GM12891 (cell line): ENCODE results near the gene SCARB1.

Experiments used
- PAX5 ChIP-seq: IDR thresholded peaks from 2 replicates; pipeline ENCODE4 v1.6.1; 2011; ENCODE audit warnings: low read length, moderate library complexity, mild to moderate bottlenecking; ENCODE audit not compliant: insufficient read depth, severe bottlenecking
- POLR2A ChIP-seq: IDR thresholded peaks from 2 replicates; pipeline ENCODE4 v1.6.1; 2011; ENCODE audit warnings: low read depth, low read length, control low read depth
- POLR2AphosphoS5 ChIP-seq: IDR thresholded peaks from 2 replicates; pipeline ENCODE4 v1.6.1; 2011; ENCODE audit warnings: low read depth, low read length, control low read depth
- POU2F2 ChIP-seq: IDR thresholded peaks from 2 replicates; pipeline ENCODE4 v1.6.1; 2011; ENCODE audit warnings: low read depth, mild to moderate bottlenecking, control low read depth, low read length, moderate library complexity
- SPI1 ChIP-seq: IDR thresholded peaks from 2 replicates; pipeline ENCODE4 v1.6.1; 2011; ENCODE audit warnings: low read depth, low read length, control low read depth
- TAF1 ChIP-seq: IDR thresholded peaks from 2 replicates; pipeline ENCODE4 v1.6.1; 2011; ENCODE audit warnings: low read depth, low read length, control low read depth

DNA sequence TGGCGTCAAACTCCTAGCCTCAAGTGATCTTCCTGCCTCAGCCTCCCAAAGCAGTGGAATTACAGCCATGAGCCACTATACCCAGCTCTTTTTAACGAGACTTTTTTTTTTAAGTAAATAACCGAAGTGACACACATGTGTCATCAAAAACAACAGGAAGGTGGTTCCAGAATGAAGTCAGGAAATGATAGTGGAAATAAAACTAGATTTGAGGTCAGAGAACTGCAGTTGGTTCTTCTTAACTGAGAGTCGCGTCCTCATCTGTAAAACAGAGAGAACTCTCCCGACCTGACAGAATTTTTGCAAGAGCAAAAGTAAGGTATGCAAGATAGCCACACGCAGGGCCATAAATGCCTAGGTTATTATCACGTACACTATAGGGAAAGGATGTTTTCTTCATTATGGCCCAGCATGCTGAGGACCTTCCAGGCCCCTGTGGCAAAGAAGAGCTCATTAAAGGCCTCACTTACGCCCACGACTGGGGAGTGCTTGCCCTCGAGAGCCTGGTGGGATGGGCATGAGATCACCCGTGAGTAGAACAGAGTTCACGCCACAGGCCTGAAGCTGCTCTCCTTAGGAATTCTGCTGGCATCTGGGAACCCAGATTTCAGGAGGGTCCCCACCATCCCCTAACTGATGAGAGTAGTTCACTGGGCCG lies 67.2 kb downstream of the SCARB1 start:
- TF ChIP-seq POLR2A = no peak
- no peak for TF ChIP-seq TAF1
- TF ChIP-seq POLR2AphosphoS5 = no peak
- TF ChIP-seq POU2F2 = no peak
- TF ChIP-seq PAX5 = no peak
- no peak for TF ChIP-seq SPI1
